Activated CD8-positive, alpha-beta memory T cell treated with anti-CD3 and anti-CD28 coated beads for 48 hours (primary cell): Measurements from ENCODE around the gene PRPH.
A peak's percentile ranks its signal among the peaks of the same experiment; 100 is the strongest.
"Not testable (repeated sequence)": the region's sequence is repeated elsewhere in the genome, so short reads cannot be mapped to it uniquely, and the experiment has no call there.

Experiments used
- DNase-seq, 3 experiments: peaks; one replicate each; pipeline ENCODE4 v3.0.0-alpha.2; 2020; ENCODE audit warnings: low read depth in 2 of 3, low spot score in 2 of 3

PRPH gene

GRCh38 chr12:49276304-49277290 lies 18.4 kb upstream of the PRPH start:
- no peak for DNase-seq

GRCh38 chr12:49277466-49277865 lies 17.5 kb upstream of the PRPH start:
- no peak for DNase-seq

- no peak for DNase-seq
Measured at GRCh38 chr12:49279706-49280159, 15.2 kb upstream of the PRPH start.

- not testable (repeated sequence) for DNase-seq
Measured at GRCh38 chr12:49280545-49280944, 14.4 kb upstream of the PRPH start.

- no peak for DNase-seq
Measured at GRCh38 chr12:49282302-49282701, 12.6 kb upstream of the PRPH start.

- DNase-seq: not testable (repeated sequence)
Measured at GRCh38 chr12:49282740-49283375, 12.1 kb upstream of the PRPH start.

GRCh38 chr12:49283541-49284429 lies 11.2 kb upstream of the PRPH start:
- DNase-seq: no peak

GRCh38 chr12:49284672-49285071 lies 10.3 kb upstream of the PRPH start:
- DNase-seq: no peak

GRCh38 chr12:49287876-49288275 lies 7.1 kb upstream of the PRPH start:
- no peak for DNase-seq

- peak in 2 of 3 experiments; percentile 37 to 56 for DNase-seq
Measured at GRCh38 chr12:49288412-49288853, 6.5 kb upstream of the PRPH start.

- no peak for DNase-seq
Measured at GRCh38 chr12:49288922-49289555, 5.9 kb upstream of the PRPH start.

GRCh38 chr12:49292729-49293055 lies 2.3 kb upstream of the PRPH start:
- no peak for DNase-seq

GRCh38 chr12:49293056-49293956 lies 1.6 kb upstream of the PRPH start:
- DNase-seq: no peak

GRCh38 chr12:49294086-49294803 lies 702 bp upstream of the PRPH start:
- DNase-seq: no peak

GRCh38 chr12:49294804-49295081 lies 204 bp upstream of the PRPH start:
- DNase-seq: no peak

- peak; percentile 23 to 58 (median 58) for DNase-seq
Measured at GRCh38 chr12:49296034-49296835, 1.3 kb downstream of the PRPH start.

- DNase-seq: no peak
Measured at GRCh38 chr12:49296836-49297694, 2.1 kb downstream of the PRPH start.

- DNase-seq: no peak
Measured at GRCh38 chr12:49297695-49298060, 2.7 kb downstream of the PRPH start.
